Astrocyte of the spinal cord (primary cell): ENCODE measurements around the gene LHFPL6.
A peak's percentile ranks its signal among the peaks of the same experiment; 100 is the strongest.

Source experiments
- DNase-seq: peaks from one replicate; pipeline ENCODE4 v3.0.0; 2011; ENCODE audit warnings: low read depth, low spot score
- H3K4me3 ChIP-seq: 2 replicates; pipeline ENCODE4 v1.5.1; 2011; ENCODE audit warnings: low read depth, mild to moderate bottlenecking, low read length, moderate library complexity
- CTCF ChIP-seq: IDR thresholded peaks from 2 replicates; pipeline ENCODE4 v1.5.1; 2012; ENCODE audit warnings: low read depth, mild to moderate bottlenecking, low read length, inconsistent platforms
- in situ Hi-C: cut with HindIII; loops from 2 replicates; pipeline ENCODE4 v1.10.0; 2017; ENCODE audit warnings: low sequenced_read_pairs

Gene LHFPL6

GRCh38 chr13:39484506-39485313, 118.3 kb downstream of the LHFPL6 start:
- TF ChIP-seq CTCF: no peak
- H3K4me3 ChIP-seq: no peak overlapping the region
- in situ Hi-C loops: no loop called here
- DNase-seq: peak; percentile 82

GRCh38 chr13:39483326-39483725, 119.7 kb downstream of the LHFPL6 start:
- DNase-seq: no peak
- H3K4me3 ChIP-seq: no peak overlapping the region
- TF ChIP-seq CTCF: no peak
- in situ Hi-C loops: no loop called here

- no peak for DNase-seq
- no peak for TF ChIP-seq CTCF
- in situ Hi-C loops: no loop called here
- H3K4me3 ChIP-seq: no peak overlapping the region
Measured at GRCh38 chr13:39481491-39481890, 121.5 kb downstream of the LHFPL6 start.

GRCh38 chr13:39474600-39474999, 128.4 kb downstream of the LHFPL6 start:
- H3K4me3 ChIP-seq: no peak overlapping the region
- in situ Hi-C loops: no loop called here
- DNase-seq: no peak
- no peak for TF ChIP-seq CTCF

GRCh38 chr13:39469676-39470075, 133.3 kb downstream of the LHFPL6 start:
- no peak overlapping the region for H3K4me3 ChIP-seq
- no peak for TF ChIP-seq CTCF
- in situ Hi-C loops: no loop called here

GRCh38 chr13:39468306-39468705, 134.7 kb downstream of the LHFPL6 start:
- in situ Hi-C loops: no loop called here
- H3K4me3 ChIP-seq: no peak overlapping the region
- TF ChIP-seq CTCF: no peak
- DNase-seq: no peak

More at GRCh38 chr13:39469676-39470075, 133.3 kb downstream of the LHFPL6 start:
- DNase-seq: no peak
